GM06990 (cell line): Measurements from ENCODE around the gene GNAI3.

Source experiments
- DNase-seq: peaks from one replicate; pipeline ENCODE4 v3.0.0-alpha.2; 2011; ENCODE audit not compliant: insufficient read length; ENCODE audit errors: extremely low read depth
- H3K27me3 ChIP-seq: replicated peaks from 2 replicates; pipeline ENCODE4 v1.6.0; 2011; ENCODE audit warnings: low read length; ENCODE audit not compliant: control insufficient read depth, insufficient read depth
- H3K36me3 ChIP-seq: 2 replicates; pipeline ENCODE4 v1.5.1; 2011; ENCODE audit warnings: low read length; ENCODE audit not compliant: control insufficient read depth, insufficient read depth
- H3K4me3 ChIP-seq: replicated peaks from 2 replicates; pipeline ENCODE4 v1.5.1; 2011; ENCODE audit warnings: low read depth, mild to moderate bottlenecking, control low read depth, low read length
- TF ChIP-seq, protein P1 (sequence below): IDR thresholded peaks from 2 replicates; pipeline ENCODE4 v1.5.1; 2011; ENCODE audit warnings: low read length, control low read depth, mild to moderate bottlenecking, inconsistent platforms; ENCODE audit not compliant: insufficient read depth, poor library complexity, severe bottlenecking

Gene GNAI3

DNA sequence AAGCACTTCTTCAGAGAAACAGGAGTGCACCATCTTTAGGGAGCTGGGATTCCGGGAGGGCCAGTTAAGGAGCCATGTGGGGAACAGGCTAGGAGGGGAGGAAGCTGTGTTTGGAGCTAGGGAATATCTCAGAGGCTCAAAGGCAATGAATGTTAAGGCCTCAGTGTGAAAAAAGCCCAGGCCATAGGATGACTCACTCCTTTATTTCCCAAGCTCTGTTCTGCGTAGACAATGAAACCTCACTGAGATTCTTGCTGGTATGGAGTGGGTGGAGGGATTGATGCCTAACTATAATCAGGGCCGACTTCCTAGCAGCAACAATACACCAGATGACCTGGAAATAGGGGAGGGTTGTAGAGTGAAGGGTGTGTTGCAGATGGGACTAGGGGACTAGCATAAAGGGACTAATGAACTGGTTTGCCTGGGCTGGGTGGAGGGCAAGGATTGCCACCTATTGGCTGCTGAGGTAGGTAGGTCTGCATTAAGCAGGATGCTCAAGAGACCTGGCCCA is 68.9 kb downstream of the GNAI3 start:
- no peak for DNase-seq
- TF ChIP-seq, protein P1, sequence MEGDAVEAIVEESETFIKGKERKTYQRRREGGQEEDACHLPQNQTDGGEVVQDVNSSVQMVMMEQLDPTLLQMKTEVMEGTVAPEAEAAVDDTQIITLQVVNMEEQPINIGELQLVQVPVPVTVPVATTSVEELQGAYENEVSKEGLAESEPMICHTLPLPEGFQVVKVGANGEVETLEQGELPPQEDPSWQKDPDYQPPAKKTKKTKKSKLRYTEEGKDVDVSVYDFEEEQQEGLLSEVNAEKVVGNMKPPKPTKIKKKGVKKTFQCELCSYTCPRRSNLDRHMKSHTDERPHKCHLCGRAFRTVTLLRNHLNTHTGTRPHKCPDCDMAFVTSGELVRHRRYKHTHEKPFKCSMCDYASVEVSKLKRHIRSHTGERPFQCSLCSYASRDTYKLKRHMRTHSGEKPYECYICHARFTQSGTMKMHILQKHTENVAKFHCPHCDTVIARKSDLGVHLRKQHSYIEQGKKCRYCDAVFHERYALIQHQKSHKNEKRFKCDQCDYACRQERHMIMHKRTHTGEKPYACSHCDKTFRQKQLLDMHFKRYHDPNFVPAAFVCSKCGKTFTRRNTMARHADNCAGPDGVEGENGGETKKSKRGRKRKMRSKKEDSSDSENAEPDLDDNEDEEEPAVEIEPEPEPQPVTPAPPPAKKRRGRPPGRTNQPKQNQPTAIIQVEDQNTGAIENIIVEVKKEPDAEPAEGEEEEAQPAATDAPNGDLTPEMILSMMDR, result no peak

DNA sequence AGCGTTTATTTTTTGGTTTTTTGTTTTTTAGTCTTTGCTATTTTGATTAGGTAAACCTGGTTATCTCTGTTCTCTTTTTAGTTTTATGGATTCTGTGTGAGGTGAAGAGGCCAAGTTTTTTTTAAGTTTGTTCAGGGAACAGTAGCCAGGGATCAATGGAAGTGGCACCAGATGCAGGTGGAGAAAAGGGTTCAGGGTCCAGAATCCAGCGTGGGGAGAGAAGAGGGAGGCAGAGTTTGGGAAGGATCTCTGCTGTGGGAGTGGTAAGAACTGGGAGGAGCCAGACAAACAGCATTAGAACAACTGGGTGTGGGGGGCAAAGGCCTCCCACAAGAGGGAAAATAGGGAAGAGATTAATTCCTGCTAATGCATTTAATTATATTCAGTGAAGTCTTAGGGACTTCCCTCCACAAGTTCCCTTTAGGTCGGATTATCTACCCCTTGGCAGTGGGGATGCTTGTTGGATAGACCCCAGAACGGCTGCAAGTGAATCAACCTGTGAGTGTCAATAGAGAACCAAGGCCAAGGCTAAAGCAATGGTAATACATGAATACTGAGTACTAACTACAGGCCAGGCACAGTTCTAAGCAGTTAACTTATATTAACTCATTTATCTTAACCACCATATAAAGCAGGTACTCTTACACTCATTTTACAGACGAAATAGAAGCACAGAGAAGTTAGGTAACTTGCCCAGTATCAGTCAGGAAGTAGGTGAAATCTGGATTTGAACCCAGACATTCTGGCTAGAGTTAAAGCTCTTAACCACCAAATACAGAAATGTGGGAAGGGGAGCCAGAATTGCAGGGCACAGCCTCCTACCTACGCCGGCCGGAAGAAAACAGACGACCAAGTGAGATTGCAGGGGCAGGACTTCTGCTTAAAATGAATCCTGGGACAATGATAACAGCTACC is 70.5 kb downstream of the GNAI3 start:
- TF ChIP-seq, protein P1, result no peak
- Histone ChIP-seq H3K36me3 (no peaks in the 10 kb centered on the region), H3K4me3 (peak overlapping the region; percentile 73), H3K27me3 (no peaks in the 10 kb centered on the region)
- DNase-seq, result no peak

More for the DNA sequence above, 68.9 kb downstream of the GNAI3 start:
- no peaks in the 10 kb centered on the region for H3K27me3 ChIP-seq
- no peaks in the 10 kb centered on the region for H3K36me3 ChIP-seq
- no peak overlapping the region for H3K4me3 ChIP-seq

DNA sequence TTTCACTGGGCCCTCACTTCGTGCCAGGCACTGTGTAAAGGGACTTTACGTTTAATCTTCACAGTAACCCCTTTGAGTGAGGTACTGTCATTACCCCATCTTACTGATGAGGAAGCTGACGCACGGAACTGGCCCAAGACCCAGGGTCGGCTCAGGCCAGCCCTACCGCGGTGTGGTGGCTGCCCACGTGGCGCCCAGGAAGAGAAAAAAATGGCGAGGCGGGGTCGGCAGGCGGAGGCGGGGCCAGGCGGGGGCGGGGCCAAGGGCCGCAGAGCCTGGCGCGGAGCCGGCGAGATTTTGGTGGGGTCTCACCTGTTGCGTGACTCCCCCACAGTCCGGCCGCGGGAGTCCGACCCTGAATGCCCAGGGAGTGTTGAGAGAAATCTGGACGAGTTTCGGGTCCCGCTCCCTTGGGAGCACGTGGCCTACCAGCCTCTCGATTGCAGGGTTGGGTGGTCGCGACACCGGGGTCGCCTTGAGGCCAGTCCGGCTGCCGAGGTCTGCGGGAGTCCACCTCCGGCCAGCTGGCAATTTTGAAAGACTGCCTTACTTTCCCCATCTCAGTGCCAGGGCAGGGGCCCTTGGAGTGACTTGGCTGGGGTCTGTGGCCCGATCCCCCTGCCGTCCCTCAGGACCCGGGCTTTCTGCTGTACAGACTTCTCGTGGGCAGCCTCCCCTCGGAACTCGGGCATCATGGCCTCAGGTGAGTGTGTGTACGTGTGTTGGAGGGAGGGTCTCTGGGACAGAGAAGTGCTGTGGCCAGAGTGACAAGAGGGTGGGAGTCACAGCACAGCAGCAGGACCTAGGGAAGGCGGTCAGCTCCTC is 71.4 kb downstream of the GNAI3 start, which contains the start of the genes AMPD2 and GNAT2:
Gene AMPD2, plus strand, starts transcription at position 262 of the 825 bp plus-strand sequence. CDS start 1,339 bp downstream, outside the sequence.
Gene GNAT2, minus strand, starts transcription at position 41 of the 825 bp plus-strand sequence. CDS start 6,746 bp downstream, outside the sequence.
- H3K27me3 ChIP-seq, result no peaks in the 10 kb centered on the region
- H3K36me3 ChIP-seq, result no peaks in the 10 kb centered on the region
- peak within 1 kb of the TSS; percentile 73 for H3K4me3 ChIP-seq
- peak; percentile 84 for DNase-seq
- TF ChIP-seq, protein P1, result no peak

DNA sequence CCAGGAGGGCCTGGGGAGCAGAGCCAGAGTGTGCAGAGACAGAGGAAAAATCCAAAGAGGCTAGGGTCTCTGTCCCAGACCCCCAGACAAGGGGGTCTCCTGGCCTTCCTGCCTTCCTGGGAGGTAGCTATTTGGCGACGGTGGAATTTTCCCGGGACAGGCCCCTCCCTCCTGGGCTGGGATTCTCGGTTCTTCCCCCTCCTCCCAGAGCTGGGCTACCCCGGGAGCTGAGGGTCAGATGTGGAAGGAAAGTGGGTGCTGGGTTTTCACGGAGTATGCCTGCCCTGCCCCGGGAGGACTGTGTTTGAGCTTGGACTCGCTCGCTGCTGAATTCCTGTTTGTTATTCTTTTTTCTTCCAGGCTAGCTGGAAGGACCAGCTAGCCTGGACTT is 72.0 kb downstream of the GNAI3 start:
- Histone ChIP-seq H3K4me3 (peak overlapping the region; percentile 73), H3K36me3 (no peaks in the 10 kb centered on the region), H3K27me3 (no peaks in the 10 kb centered on the region)
- TF ChIP-seq, protein P1, result no peak
- no peak for DNase-seq

DNA sequence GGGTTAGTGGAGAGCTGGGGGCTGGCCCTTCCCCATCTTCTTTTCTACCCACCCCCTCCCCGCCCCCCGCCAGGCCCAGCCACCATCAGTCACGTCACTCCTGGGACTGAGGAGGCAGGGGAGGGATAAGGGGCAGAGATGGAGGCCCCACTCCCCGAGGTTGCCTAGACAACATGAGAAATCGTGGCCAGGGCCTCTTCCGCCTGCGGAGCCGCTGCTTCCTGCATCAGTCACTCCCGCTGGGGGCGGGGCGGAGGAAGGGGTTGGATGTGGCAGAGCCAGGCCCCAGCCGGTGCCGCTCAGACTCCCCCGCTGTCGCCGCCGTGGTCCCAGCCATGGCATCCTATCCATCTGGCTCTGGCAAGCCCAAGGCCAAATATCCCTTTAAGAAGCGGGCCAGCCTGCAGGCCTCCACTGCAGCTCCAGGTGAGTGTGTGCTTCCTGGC is 72.4 kb downstream of the GNAI3 start:
- H3K27me3 ChIP-seq, result no peaks in the 10 kb centered on the region
- TF ChIP-seq, protein P1, result no peak
- no peaks in the 10 kb centered on the region for H3K36me3 ChIP-seq
- DNase-seq, result peak; percentile 83
- peak overlapping the region; percentile 73 for H3K4me3 ChIP-seq
